Measurements from ENCODE around the gene TXLNA. TPM values are rescaled to one million over a fixed set of nuclear protein-coding genes. Genes with fewer than 3 reads are reported as not detected.
"Not testable (repeated sequence)": the region's sequence is repeated elsewhere in the genome, so short reads cannot be mapped to it uniquely, and the experiment has no call there.

TXLNA gene
- 10 to 100 TPM; 43.3 to 49.8 (median 45.9) TPM for polyA plus RNA-seq (ENCODE audit: insufficient read length in 4 of 4)

DNA sequence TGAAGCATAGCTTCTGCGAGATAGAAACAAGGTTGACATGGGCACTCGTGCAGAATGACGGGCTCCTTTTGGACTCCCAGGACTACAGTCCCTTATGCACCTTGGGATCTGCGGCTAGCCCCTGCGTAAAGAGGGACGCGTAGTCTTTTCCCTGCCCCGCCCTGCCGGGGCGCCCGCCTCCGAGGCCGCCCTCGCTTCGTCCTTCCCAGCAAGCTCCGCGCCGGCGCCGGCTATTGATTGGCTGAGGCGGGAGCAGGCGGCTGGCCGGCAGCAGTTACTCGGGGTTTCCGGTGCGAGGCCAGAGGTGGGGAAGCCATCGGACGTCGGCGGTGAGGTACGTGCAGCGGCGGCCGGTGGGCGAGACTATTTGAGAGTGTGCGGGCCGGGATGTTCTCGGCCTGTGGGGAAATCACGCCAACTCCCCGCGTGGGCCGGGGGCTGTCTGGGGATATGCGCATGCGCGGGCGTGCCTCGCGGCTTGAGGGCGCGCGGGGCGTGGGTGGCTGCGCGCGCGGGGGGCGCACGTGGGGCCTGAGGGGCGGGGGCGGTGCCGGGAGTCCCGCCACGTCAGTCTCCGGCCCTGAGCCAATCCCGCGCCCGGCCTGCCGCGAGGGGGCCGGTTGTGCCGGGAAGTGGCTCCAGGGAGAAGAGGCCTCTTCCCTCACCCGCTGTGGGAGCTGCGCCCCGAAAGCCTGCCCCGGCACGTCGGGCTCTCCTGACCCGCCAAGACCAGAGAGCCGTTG lies at the start of gene TXLNA:
Gene TXLNA, plus strand, starts transcription at position 233 of the 743 bp plus-strand sequence. CDS start 671 bp downstream, outside the sequence.
- peak; percentile 77 to 86 (median 84) for DNase-seq (ENCODE audit: low read depth in 4 of 4, low spot score in 2 of 4)

GRCh38 chr1:32133950-32134280 lies 45.6 kb upstream of the TXLNA start:
- not testable (repeated sequence) for DNase-seq (ENCODE audit: low read depth in 4 of 4, low spot score in 2 of 4)

DNA sequence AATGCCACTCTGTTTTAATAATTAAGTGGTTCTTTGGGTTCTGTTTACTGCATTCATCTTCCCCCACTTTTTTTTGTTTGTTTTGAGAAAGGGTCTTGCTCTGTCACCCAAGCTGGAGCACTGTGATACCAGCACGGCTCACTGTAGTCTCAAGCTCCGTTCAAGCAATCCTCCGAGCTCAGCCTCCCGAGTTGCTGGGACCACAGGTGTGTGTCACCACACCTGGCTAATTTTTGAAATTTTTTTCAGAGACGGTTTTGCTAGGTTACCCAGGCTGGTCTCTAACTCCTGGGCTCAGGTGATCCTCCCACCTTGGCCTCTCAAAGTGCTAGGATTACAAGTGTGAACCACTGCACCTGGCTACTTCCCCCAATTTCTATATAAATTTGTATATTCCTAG lies 42.4 kb upstream of the TXLNA start:
- DNase-seq (ENCODE audit: low read depth in 4 of 4, low spot score in 2 of 4), result no peak

- DNase-seq (ENCODE audit: low read depth in 4 of 4, low spot score in 2 of 4), result no peak
These were observed 40.5 kb upstream of the TXLNA start for GRCh38 chr1:32138965-32139364.

DNA sequence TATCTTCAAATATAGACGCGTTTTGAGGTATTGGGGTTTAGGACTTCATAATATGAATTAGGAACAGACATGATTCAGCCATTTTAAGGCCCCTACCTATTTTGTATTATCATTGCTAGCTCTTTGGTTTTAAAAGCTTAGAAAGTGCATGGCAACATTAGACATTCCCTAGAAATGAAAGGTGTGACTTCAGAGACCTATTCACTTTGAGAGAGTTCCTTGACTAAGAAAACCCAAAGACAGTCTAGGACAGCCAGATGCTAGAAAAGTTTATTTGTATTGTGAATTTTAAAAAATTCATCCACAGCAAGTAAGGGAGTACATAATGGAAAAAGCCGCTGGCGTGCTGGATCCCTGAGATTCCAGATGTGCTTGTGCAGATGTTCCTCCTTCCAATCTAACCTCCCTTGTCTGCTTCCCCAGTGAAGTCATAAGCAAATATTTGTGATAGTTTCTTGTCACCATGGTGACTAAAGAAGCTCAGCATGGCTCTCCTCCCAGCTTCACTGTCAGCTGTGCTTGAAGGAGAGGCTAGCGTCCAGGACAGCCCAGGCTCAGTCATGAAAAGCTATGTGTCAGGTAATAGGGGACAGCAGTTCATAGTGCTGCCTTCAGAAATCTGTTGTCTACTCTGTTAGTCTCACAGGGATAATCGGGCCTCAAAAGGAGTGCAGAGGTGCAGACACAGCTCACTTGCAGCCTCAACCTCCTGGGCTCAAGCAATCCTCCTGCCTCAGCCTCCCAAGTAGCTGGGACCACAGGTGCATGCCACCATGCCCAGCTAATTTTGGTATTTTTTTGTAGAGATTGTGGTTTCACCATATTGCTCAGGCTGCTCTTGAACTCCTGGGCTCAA lies 36.8 kb upstream of the TXLNA start:
- DNase-seq (ENCODE audit: low read depth in 4 of 4, low spot score in 2 of 4), result peak in 2 of 4 donors; percentile 21 to 49

DNA sequence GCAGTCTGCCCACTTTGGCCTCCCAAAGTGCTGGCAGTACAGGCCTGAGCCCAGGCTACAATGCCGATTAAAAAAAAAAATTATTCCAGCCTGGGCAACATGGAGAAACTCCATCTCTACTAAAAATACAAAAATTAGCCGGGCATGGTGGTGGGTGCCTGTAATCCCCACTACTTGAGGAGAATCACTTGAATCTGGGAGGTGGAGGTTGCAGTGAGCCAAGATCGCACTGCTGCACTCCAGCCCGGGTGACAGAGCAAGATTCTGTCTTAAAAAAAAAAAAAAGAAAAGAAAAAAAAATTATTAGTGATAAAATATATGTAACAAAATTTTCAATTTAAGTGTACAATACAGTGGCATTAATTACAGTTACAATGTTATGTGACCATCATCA lies 36.2 kb upstream of the TXLNA start:
- DNase-seq (ENCODE audit: low read depth in 4 of 4, low spot score in 2 of 4), result not testable (repeated sequence)

DNA sequence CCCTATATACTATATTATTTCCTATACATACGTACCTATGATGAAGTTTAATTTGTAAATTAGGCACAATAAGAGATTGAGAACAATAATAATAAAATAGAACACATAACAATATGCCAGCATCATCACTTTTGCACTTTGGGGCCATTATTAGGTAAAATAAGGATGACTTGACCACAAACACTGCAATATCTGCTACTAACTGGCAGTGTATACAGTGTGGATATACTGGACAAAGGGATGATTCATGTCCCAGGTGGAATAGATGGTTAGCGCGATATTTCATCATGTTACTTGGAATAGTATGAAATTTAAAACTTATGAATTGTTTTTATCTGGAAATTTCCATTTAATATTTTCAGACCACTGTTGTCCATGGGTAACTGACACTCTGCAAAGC lies 35.4 kb upstream of the TXLNA start:
- no peak for DNase-seq (ENCODE audit: low read depth in 4 of 4, low spot score in 2 of 4)

GRCh38 chr1:32147799-32148198 lies 31.7 kb upstream of the TXLNA start:
- DNase-seq (ENCODE audit: low read depth in 4 of 4, low spot score in 2 of 4), result not testable (repeated sequence)

- DNase-seq (ENCODE audit: low read depth in 4 of 4, low spot score in 2 of 4), result no peak
These were observed 28.6 kb upstream of the TXLNA start for GRCh38 chr1:32150847-32151246.

- DNase-seq (ENCODE audit: low read depth in 4 of 4, low spot score in 2 of 4), result no peak
These were observed 28.1 kb upstream of the TXLNA start for GRCh38 chr1:32151319-32151787.

DNA sequence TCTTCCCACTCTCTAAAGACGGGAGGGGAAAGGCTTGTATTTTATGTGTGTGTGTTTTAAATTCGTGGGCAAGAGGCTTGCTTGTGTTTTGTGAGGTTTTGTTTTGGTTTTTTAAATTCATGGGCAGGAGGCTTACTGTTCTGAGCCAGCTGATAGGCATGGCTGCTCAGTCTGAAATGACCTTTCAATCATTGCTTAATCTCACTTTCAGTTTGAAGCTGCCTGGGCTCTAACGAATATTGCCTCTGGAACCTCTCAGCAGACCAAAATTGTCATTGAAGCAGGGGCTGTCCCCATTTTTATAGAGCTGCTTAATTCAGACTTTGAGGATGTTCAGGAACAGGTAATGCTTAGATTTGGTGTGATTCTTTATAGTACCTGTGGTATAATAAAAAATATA lies 20.3 kb upstream of the TXLNA start:
- DNase-seq (ENCODE audit: low read depth in 4 of 4, low spot score in 2 of 4), result no peak

GRCh38 chr1:32163405-32163804 lies 16.1 kb upstream of the TXLNA start:
- no peak for DNase-seq (ENCODE audit: low read depth in 4 of 4, low spot score in 2 of 4)

GRCh38 chr1:32165633-32166032 lies 13.8 kb upstream of the TXLNA start:
- not testable (repeated sequence) for DNase-seq (ENCODE audit: low read depth in 4 of 4, low spot score in 2 of 4)

DNA sequence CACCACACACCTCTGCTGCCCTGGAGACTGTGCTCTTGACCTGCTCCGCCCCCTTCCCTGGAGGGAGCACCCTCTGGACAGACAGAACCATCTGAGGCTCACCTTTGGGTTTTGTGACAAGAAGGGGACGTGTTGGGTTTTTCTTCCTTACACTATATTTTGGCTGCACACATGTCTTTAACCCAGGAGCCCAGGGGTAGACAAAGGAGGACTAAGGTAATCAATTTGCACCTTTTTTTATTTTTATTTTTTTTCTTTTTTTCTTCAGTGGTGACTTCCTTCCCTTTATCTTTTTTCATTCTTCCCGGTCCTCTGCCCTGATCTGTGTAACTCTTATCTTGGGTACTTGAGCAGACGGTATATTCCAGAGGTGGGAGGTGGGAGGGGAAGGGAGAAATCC lies 8.5 kb upstream of the TXLNA start:
- no peak for DNase-seq (ENCODE audit: low read depth in 4 of 4, low spot score in 2 of 4)

GRCh38 chr1:32172621-32173245 lies 6.7 kb upstream of the TXLNA start:
- no peak for DNase-seq (ENCODE audit: low read depth in 4 of 4, low spot score in 2 of 4)

GRCh38 chr1:32178380-32179192 lies 889 bp upstream of the TXLNA start:
- DNase-seq (ENCODE audit: low read depth in 4 of 4, low spot score in 2 of 4), result no peak

DNA sequence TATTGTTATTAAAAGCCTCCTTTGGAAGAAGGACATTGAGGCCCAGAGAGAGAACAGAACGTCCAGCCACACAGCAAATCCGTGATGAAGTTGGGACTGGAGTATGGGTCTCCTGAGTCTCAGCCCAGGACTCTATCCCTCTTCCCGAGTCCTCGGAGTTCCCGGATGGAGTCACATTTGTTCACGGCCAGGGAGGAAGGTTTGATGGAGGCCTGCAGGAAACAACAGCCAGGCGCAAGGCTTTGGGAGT lies 357 bp upstream of the TXLNA start:
- peak in 1 of 4 donors; percentile 63 for DNase-seq (ENCODE audit: low read depth in 4 of 4, low spot score in 2 of 4)

- peak in 1 of 4 donors; percentile 28 for DNase-seq (ENCODE audit: low read depth in 4 of 4, low spot score in 2 of 4)
These were observed 948 bp downstream of the TXLNA start for GRCh38 chr1:32180186-32181060.

GRCh38 chr1:32181065-32181464 lies 1.6 kb downstream of the TXLNA start:
- DNase-seq (ENCODE audit: low read depth in 4 of 4, low spot score in 2 of 4), result no peak

GRCh38 chr1:32181563-32181962 lies 2.1 kb downstream of the TXLNA start:
- DNase-seq (ENCODE audit: low read depth in 4 of 4, low spot score in 2 of 4), result no peak
